Esophagus squamous epithelium (tissue), 5 donors: ENCODE data around the gene GNAI2. TPM values are rescaled to one million over a fixed set of nuclear protein-coding genes. Genes with fewer than 3 reads are reported as not detected.

ENCODE experiments used
- DNase-seq: peaks from one replicate; lab custom pipeline; 2025; lab: John Stamatoyannopoulos, UW
- H3K27ac ChIP-seq, 4 donors: fragments of 200-600 bp; sonication (generic); one replicate each; pipeline ENCODE4 v1.5.1; 2016 to 2019; ENCODE audit warnings: mild to moderate bottlenecking in 1 of 4
- H3K27me3 ChIP-seq, 4 donors: fragments of 200-600 bp; sonication (generic); 1 replicate in 3 of 4; 2 replicates in 1 of 4; pipeline versions ENCODE4 v1.5.1 to v1.6.0; 2017 to 2021; ENCODE audit warnings: antibody characterized with exemption in 1 of 4
- H3K36me3 ChIP-seq, 3 donors: fragments of 200-600 bp; sonication (generic); one replicate each; pipeline ENCODE4 v1.5.1; 2016 to 2019
- H3K4me1 ChIP-seq, 3 donors: fragments of 200-600 bp; sonication (generic); one replicate each; pipeline ENCODE4 v1.5.1; 2017 to 2019
- H3K4me3 ChIP-seq, 4 donors: fragments of 200-600 bp; sonication (generic); 1 replicate in 3 of 4; 2 replicates in 1 of 4; pipeline ENCODE4 v1.5.1; 2016 to 2019; ENCODE audit warnings: mild to moderate bottlenecking in 2 of 4, moderate library complexity in 1 of 4
- H3K9me3 ChIP-seq, 3 donors: fragments of 200-600 bp; sonication (generic); one replicate each; pipeline ENCODE4 v1.5.1; 2016 to 2019
- CTCF ChIP-seq, 6 experiments: fragments of 450-650 bp in 4 of 6; fragments of 200-600 bp in 2 of 6; sonication (generic) in 2 of 6; IDR thresholded peaks; one replicate each; pipeline ENCODE4 v1.5.1; 2016 to 2019; ENCODE audit warnings: antibody characterized with exemption in 6 of 6, mild to moderate bottlenecking in 4 of 6, moderate library complexity in 4 of 6
- POLR2A ChIP-seq, 4 donors: fragments of 450-650 bp; IDR thresholded peaks; one replicate each; pipeline ENCODE4 v1.6.1; 2017; ENCODE audit warnings: antibody characterized with exemption in 4 of 4, mild to moderate bottlenecking in 4 of 4, moderate library complexity in 3 of 4
- WGBS, 2 donors: methylation state at CpG; one replicate each; pipeline ENCODE4 v1.1.5; 2018; 5-methylcytosine and 5-hydroxymethylcytosine counted together
- intact Hi-C: fragments of 100-400 bp; cut with DNase I; formaldehyde crosslinking; loops from one replicate; pipeline ENCODE4 v1.15.0; 2022
- total RNA-seq, 4 donors: library from RNA; depleted of rRNA; stranded (reverse); fragments of >200 nt; gene quantifications; one replicate each; pipeline ENCODE4 v1.1.0, GENCODE V29; 2016
- donor health status: DM: yes; HTN: yes; CAD: no.

The GNAI2 gene
- total RNA-seq, 4 donors from 2014 or later: 39.8 to 122 (median 76.5) TPM

DNA sequence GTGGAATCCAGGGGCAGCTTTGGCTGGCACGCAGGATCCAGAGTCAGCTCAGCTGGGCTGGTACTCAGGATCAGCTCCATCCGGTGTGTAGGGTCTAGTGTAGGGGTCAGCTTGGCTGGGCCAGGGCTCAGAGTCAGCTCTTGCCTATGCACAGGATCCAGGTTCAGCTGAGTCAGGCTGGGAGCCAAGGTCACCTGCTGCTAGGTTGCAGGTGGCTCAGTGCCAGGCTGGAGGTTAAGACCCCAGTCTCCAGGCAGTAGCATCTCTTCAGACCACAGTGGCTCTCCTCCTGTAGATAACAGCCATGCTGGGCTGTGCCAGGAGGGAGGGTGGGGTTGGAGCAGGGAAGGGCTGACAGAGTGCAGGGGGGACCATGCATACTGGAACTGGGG lies 61.4 kb downstream of the GNAI2 start:
- intact Hi-C loops: no loop called here
- H3K27ac ChIP-seq: peak overlapping the region in 2 of 4 donors; percentile 89 to 94

GRCh38 chr3:50297896-50298725 lies 62.1 kb downstream of the GNAI2 start:
- no peak for DNase-seq
- TF ChIP-seq POLR2A (IDR thresholded peaks at IDR 0.05): no peak
- peak in 3 of 6 experiments; percentile 4 to 27 (median 20) for TF ChIP-seq CTCF (IDR thresholded peaks at IDR 0.05)
- intact Hi-C loops: no loop called here
- Histone ChIP-seq H3K4me3 (peak overlapping the region; percentile 49 to 72 (median 60)), H3K9me3 (no peaks in the 10 kb centered on the region), H3K4me1 (peaks cover 28 to 54% (median 29%) of the 10 kb centered on the region in 3 donors), H3K27ac (peak overlapping the region; percentile 89 to 94 (median 91)), H3K36me3 (peaks cover 0 to 13% (median 0%) of the 10 kb centered on the region in 3 donors), H3K27me3 (no peaks in the 10 kb centered on the region)
- WGBS, 2 donors: 45 to 60% methylated on average over 5 to 9 of the region's 9 CpGs

More for the DNA sequence above, 61.4 kb downstream of the GNAI2 start:
- no peak for DNase-seq
- Histone ChIP-seq H3K9me3 (no peaks in the 10 kb centered on the region), H3K4me3 (no peak overlapping the region), H3K27me3 (no peaks in the 10 kb centered on the region), H3K4me1 (peaks cover 31 to 54% (median 31%) of the 10 kb centered on the region in 3 donors), H3K36me3 (peaks cover 0 to 13% (median 0%) of the 10 kb centered on the region in 3 donors)
- WGBS, 2 donors: no CpG with 5 or more reads among the region's 2 CpGs
- no peak for TF ChIP-seq POLR2A (IDR thresholded peaks at IDR 0.05)
- TF ChIP-seq CTCF (IDR thresholded peaks at IDR 0.05): no peak

DNA sequence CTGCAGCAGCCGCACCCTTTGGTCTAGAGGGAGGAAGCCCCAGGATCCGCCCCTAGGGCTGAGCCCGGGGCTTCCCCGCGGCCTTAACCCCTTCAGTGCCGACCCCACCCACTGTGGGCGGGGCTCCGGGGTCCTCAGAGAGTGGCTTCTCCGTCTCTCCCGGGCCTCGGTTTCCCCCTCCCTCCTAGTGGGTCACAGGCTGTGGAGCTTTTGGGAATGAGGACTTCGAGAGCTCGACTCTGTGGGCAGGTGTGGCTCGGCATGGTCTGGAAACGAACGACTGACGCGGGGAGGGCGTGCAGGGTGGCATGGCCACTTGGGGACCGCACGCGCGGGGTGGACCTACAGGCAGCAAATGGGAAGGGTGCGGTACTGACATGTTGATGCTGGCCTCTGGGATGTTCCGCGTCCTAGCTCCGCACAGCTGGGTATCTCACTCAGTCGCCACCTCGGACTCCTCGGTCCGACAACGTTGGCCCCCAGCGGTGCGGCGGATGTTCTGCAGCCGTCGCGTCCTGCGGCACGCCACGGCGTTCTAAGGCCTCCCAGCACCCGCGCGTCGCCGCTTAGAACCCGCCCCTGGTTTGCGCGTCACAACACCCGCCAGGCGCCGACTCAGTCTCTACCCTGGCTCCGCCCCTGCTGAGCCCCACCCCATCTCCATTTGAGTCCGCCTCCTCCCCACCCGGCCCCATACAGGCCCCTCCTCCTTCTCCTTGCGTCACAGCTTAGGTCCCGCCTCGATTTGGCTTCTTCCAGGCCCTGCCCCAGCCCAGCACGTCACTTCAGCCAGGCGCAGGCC lies 63.0 kb downstream of the GNAI2 start, which contains the start of the genes HYAL3 and NAA80:
Gene HYAL3, minus strand, starts transcription at position 570 of the 802 bp plus-strand sequence. CDS start 3,803 bp downstream, outside the sequence.
Gene NAA80, minus strand, starts transcription at position 570 of the 802 bp plus-strand sequence. CDS start 1,942 bp downstream, outside the sequence.
- Histone ChIP-seq H3K36me3 (peaks cover 0 to 13% (median 0%) of the 10 kb centered on the region in 3 donors), H3K27me3 (no peaks in the 10 kb centered on the region), H3K27ac (peak within 1 kb of the TSS; percentile 89 to 94 (median 91)), H3K4me1 (peaks cover 34 to 59% (median 38%) of the 10 kb centered on the region in 3 donors), H3K9me3 (no peaks in the 10 kb centered on the region), H3K4me3 (peak within 1 kb of the TSS; percentile 49 to 72 (median 60))
- 0% methylated on average over 13 to 26 of the region's 61 CpGs for WGBS, 2 donors
- intact Hi-C loops: no loop called here
- TF ChIP-seq POLR2A (IDR thresholded peaks at IDR 0.05) (peak in 3 of 4 donors; percentile 50 to 98 (median 92)), CTCF (IDR thresholded peaks at IDR 0.05) (peak in 5 of 6 experiments; percentile 29 to 64 (median 44))
- DNase-seq: peak; percentile 97

- 0% methylated on average over 3 of the region's 12 CpGs; no CpG with 5 or more reads in 1 of the 2 donors for WGBS, 2 donors
These were observed 63.6 kb downstream of the GNAI2 start for GRCh38 chr3:50299638-50299928.

More at GRCh38 chr3:50299638-50299928, 63.6 kb downstream of the GNAI2 start:
- intact Hi-C loops: no loop called here
- H3K4me3 ChIP-seq: peak overlapping the region; percentile 20 to 72 (median 60)
- no peaks in the 10 kb centered on the region for H3K9me3 ChIP-seq
- DNase-seq: no peak
- peak overlapping the region; percentile 89 to 94 (median 91) for H3K27ac ChIP-seq
- TF ChIP-seq POLR2A (IDR thresholded peaks at IDR 0.05): no peak
- TF ChIP-seq CTCF (IDR thresholded peaks at IDR 0.05): no peak
- H3K4me1 ChIP-seq: peaks cover 34 to 63% (median 38%) of the 10 kb centered on the region in 3 donors
- H3K27me3 ChIP-seq: no peaks in the 10 kb centered on the region
- H3K36me3 ChIP-seq: peaks cover 0 to 13% (median 0%) of the 10 kb centered on the region in 3 donors
